Hematopoietic multipotent progenitor cell treated with erythropoietin and hydrocortisone succinate and interleukin-3 and kit ligand, for 6 days (in vitro differentiated cells): ENCODE results near the gene TUB.
A peak's percentile ranks its signal among the peaks of the same experiment; 100 is the strongest.

Source experiments
- DNase-seq: peaks from one replicate; pipeline ENCODE4 v3.0.0-alpha.2; 2015

The TUB gene

GRCh38 chr11:8045839-8046238, 35.2 kb upstream of the TUB start:
- DNase-seq, result no peak

DNA sequence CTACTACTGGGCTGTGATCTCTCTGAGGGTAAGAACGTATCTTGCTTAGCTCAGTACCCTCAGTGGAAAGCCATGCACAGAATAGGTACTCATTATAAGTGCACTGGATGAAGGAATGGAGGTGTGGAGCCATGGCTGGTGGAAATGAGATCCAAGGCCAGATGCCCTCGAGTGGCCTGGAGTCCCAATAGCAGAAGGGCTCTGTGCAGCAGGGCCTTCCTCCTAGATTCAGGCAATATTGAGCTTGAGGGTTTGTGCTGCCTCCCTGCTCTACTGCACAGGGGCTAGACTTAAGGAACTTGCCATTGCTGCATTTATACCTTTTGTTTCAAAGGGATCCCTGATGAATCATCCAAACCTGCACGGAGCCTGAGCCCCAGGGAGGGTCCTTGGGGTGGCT, 33.6 kb upstream of the TUB start:
- no peak for DNase-seq

DNA sequence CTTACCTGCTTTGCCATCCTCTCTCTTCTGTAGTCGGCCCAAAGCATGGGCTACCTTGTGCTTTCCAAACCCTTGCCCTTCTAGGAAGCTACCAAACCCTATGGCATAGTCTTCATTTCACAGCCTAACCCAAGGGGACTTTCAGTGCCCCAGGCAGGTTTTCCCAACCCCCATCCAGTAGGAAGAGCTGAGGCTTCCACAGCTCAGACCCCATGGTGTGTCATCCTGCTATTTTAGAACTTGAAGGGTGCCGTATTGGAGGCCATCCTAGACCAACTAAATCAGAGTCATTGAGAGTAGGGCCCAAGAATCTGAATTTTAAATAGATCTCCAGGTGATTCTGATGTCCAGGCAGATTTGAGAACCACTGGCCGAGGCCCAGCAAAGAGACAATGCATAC, 31.9 kb upstream of the TUB start:
- DNase-seq, result no peak

- no peak for DNase-seq
These were observed 25.7 kb upstream of the TUB start for GRCh38 chr11:8055091-8055835.

DNA sequence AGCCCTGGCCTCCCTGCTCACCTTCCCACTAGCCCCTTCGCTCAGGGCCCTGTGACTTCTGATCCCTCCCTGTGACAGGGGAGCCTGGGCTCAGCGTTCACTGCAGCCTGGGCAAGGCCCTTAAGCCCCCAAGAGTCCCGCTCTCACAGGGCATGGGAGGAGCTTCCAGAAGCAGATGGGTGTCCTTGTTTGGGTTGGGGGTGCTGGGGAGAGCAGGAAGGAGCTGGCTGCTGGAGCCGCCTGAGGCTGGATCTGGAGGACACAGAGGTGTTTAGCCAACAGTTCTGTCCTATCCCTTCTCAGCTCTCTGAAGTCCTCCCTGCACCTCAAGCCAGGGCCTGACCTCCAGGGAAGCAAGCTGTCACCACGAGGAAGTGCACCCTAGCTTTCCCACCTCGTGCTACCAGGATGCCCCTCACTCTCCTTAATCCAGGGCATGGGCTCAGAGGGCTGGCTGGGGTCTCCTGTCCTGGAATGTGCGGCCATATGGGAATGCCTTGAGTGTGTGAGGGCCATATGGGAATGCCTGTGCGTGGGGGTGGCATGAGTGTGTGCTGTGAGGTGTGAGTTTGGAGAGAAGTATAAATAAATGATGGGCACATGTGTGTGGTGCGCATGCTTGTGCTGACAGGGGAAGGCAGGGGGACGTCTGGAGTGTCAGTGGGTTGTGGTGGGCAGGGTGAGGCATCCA, 25.0 kb upstream of the TUB start:
- no peak for DNase-seq

- DNase-seq, result peak; percentile 35
These were observed 24.1 kb upstream of the TUB start for GRCh38 chr11:8056810-8057463.

DNA sequence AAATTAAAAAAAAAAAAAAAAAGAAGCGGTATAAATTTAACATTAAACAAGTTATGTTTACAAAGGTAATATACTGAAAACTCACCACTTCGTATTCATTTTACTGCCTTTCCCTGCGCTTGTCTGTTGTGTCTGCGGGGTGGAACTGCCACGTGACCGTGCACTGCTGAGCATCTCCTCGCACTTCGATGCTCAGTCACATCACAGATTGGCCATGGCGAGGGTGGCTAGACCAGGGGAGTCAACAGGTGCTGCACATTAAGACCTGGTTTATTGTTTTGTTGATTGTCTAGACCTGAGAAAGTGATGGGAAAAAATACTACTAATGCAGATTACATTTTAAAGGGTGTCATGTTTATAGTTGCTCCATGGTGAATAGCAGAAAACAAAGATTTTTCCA, 22.8 kb upstream of the TUB start:
- no peak for DNase-seq

GRCh38 chr11:8059030-8059429, 22.0 kb upstream of the TUB start:
- DNase-seq, result no peak

- DNase-seq, result no peak
These were observed 21.4 kb upstream of the TUB start for GRCh38 chr11:8059571-8060011.

DNA sequence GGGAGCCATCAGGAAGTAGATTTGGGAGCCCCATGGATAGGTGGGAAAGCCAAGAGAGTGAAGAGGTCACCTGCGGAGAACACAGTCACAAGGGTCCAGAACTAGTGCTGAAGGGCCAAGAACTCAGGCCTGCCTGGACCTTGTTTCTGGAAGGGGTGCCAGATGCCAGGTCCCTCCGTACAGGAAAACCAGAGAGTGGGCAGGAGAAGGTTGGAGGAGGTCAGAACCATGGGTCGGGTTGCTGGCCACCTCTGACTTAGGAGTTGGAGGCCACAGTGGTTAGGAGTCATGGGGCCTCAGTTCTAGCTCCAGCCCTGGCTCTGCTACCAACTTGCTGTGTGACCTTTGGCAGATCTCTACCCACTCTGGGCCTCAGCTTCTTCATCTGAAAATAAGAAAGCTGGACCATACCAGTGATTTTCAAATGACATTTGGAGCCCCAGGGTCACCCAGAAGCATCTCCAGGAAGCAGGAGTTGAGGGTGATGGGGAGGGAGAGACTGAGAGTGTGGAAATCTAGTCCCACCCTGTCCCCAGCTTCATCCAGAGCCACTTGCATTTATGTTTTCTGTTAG, 20.8 kb upstream of the TUB start:
- no peak for DNase-seq

GRCh38 chr11:8060801-8061554, 20.0 kb upstream of the TUB start:
- no peak for DNase-seq

- DNase-seq, result no peak
These were observed 19.2 kb upstream of the TUB start for GRCh38 chr11:8061555-8062428.

DNA sequence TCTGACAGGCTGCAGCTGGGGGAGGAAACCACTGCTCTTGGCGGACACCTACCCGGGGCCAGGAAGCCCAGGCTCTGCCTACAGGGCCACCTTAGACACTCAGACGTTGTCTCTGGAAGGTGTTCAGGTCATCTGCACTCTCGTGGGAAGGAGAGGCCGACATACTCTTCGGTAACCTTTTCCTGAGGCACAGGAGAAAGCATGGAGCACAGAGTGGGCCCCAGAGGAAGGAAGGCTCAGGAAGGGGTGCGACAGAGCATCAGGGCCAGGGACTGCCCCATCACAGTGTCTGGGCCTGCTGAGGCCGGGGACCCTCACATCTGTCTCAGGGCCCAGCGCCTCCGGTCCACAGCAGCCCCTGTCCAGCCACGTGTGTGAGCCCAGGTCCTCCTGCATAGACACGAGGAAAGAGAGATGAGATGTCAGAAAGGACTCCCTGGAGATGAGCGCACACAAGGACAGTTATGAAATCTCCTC, 18.2 kb upstream of the TUB start:
- no peak for DNase-seq

- no peak for DNase-seq
These were observed 17.7 kb upstream of the TUB start for GRCh38 chr11:8063324-8063723.

DNA sequence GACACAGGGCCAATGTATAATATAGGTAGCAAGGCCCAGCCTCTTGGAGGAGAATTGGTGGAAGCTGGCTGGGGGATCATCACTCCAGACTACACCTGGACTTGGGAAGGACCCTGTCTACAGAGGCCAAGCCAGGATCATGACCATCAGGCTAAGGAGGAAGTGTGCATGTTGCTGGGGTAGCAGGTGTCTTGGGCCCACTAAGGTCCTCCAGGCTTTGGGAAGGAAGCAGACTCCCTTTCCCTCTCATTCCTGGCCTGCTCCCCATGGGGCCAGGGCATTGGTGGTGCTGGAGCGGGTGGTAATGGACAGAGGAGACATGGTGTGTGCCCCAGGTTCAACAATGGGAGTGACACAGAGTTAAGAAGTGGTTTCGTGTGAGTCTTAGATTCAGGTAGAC, 16.0 kb upstream of the TUB start:
- no peak for DNase-seq

GRCh38 chr11:8066036-8066910, 14.7 kb upstream of the TUB start:
- no peak for DNase-seq

DNA sequence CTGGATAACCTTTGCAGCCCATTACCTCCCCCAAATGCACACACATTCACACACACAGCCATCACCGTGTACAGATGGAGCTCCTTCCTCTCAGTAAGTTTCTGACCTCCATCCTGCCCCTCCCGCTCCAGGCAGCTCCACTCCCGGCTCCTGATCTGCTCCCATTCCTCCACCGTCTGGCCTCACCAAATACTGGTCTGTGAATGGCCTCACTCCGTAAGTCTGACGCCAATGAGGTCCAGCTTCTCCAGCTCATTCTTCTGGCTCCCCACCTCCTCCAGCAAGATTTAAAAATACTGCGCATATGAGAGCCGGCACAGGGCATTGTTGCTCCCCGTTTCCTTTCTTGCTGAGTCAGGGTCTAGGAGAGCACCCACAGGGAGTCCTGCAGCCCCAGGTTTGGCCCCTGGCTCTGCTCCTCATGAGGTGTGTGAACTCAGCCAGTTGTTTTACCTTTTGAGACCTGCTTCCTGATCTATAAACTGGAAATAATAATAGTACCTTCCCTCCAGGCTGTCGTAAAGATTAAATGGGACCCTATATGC, 14.0 kb upstream of the TUB start:
- DNase-seq, result no peak

DNA sequence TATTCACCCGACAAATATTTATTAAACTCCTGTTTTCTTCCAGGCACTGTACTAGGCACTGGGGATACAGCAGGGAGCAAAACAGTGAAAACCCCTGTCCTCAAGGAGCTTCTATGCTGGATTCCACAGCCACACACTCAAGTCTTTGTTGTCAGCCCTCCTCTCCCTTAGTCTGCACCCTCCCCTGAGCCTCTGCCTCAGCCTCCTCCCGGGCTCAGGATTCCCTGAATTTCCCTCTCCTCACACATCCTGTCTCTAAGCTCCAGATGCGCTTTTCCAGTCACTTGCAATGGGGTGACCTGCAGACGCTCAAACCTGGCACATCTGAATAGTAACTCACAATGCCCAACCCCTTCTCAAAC, 13.5 kb upstream of the TUB start:
- no peak for DNase-seq

DNA sequence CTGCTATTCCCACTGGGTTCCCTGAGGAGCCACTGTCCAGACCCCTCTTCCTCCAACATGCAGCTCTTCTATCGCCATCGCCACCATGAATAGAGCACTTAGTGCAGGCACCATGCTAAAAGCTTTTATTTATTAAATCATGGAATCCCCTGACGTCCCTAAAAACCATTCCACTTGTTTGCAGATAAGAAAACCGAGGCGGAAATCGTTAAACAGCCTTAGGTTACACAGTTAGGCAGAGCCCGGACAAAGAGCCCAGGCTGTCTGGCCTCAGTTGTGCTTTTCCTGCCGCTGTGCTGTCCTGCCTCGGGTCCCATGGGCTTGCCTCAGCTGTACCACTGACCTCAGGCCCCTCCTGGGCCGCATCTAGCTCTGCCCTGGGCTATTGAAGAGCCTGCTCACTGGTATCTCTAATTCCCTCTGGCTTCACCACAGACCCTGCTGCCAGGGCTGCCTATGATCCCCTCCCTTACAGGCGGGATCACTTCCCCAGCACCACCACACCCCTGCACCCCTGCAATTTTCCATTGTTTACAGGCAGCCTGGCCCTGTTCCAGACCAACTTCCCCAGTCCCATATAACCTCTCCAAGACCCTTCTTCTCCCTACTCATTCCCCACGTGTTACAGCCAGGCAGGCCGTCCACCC, 13.0 kb upstream of the TUB start:
- no peak for DNase-seq

GRCh38 chr11:8068605-8069221, 12.3 kb upstream of the TUB start:
- DNase-seq, result peak; percentile 73
